ENCODE measurements around the gene WFIKKN1. TPM values are rescaled to one million over a fixed set of nuclear protein-coding genes. Genes with fewer than 3 reads are reported as not detected.

WFIKKN1 gene
- total and polyA plus RNA-seq, 12 donors: 0.11 to 0.95 (median 0.32) TPM

GRCh38 chr16:666572-666971 lies 35.8 kb downstream of the WFIKKN1 start:
- no peak for DNase-seq
- H3K27me3 ChIP-seq: no peaks in the 10 kb centered on the region
- peaks cover 0 to 27% (median 17%) of the 10 kb centered on the region in 9 donors for H3K36me3 ChIP-seq
- no peak overlapping the region for H3K27ac ChIP-seq
- H3K4me3 ChIP-seq: no peak overlapping the region
- TF ChIP-seq, protein P1, sequence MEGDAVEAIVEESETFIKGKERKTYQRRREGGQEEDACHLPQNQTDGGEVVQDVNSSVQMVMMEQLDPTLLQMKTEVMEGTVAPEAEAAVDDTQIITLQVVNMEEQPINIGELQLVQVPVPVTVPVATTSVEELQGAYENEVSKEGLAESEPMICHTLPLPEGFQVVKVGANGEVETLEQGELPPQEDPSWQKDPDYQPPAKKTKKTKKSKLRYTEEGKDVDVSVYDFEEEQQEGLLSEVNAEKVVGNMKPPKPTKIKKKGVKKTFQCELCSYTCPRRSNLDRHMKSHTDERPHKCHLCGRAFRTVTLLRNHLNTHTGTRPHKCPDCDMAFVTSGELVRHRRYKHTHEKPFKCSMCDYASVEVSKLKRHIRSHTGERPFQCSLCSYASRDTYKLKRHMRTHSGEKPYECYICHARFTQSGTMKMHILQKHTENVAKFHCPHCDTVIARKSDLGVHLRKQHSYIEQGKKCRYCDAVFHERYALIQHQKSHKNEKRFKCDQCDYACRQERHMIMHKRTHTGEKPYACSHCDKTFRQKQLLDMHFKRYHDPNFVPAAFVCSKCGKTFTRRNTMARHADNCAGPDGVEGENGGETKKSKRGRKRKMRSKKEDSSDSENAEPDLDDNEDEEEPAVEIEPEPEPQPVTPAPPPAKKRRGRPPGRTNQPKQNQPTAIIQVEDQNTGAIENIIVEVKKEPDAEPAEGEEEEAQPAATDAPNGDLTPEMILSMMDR (IDR thresholded peaks at IDR 0.05): no peak
- ATAC-seq: no peak
- intact Hi-C loops (cut with DNase I): loop anchor here in 2 of 10 donors (10.0 kb wide), 1 partner anchor 82 kb away; no protein-coding TSS in a partner anchor
- 91 to 93% methylated on average over 13 of the region's 13 CpGs for WGBS, 2 donors
- no peaks in the 10 kb centered on the region for H3K9me3 ChIP-seq
- peaks cover 6 to 24% (median 17%) of the 10 kb centered on the region in 9 donors for H3K4me1 ChIP-seq

GRCh38 chr16:667113-667779 lies 36.5 kb downstream of the WFIKKN1 start:
- 86 to 88% methylated on average over 22 of the region's 22 CpGs for WGBS, 2 donors
- peak overlapping the region in 8 of 10 donors; percentile 84 to 100 (median 96) for H3K4me3 ChIP-seq
- ATAC-seq (peak in 2 of 8 donors; percentile 0 to 2), DNase-seq (no peak)
- H3K9me3 ChIP-seq: no peaks in the 10 kb centered on the region
- intact Hi-C loops (cut with DNase I): loop anchor here in 2 of 10 donors (10.0 kb wide), 1 partner anchor 82 kb away; no protein-coding TSS in a partner anchor
- peaks cover 6 to 23% (median 17%) of the 10 kb centered on the region in 9 donors for H3K4me1 ChIP-seq
- H3K27ac ChIP-seq: peak overlapping the region in 9 of 10 donors; percentile 86 to 98 (median 92)
- peaks cover 0 to 33% (median 23%) of the 10 kb centered on the region in 9 donors for H3K36me3 ChIP-seq
- TF ChIP-seq, protein P1 (IDR thresholded peaks at IDR 0.05): no peak
- no peaks in the 10 kb centered on the region for H3K27me3 ChIP-seq

- no peaks in the 10 kb centered on the region for H3K27me3 ChIP-seq
- peak within 1 kb of the TSS; percentile 81 to 98 (median 91) for H3K27ac ChIP-seq
- H3K4me3 ChIP-seq: peak within 1 kb of the TSS; percentile 84 to 100 (median 96)
- peaks cover 6 to 23% (median 17%) of the 10 kb centered on the region in 9 donors for H3K4me1 ChIP-seq
- TF ChIP-seq, protein P1 (IDR thresholded peaks at IDR 0.05): peak; percentile 81 to 98 (median 93)
- intact Hi-C loops (cut with DNase I): loop anchor here in 2 of 10 donors (10.0 kb wide), 1 partner anchor 83 kb away; no protein-coding TSS in a partner anchor
- 1% methylated on average over 61 to 78 of the region's 78 CpGs for WGBS, 2 donors
- peak; percentile 93 to 94 for DNase-seq
- no peaks in the 10 kb centered on the region for H3K9me3 ChIP-seq
- peaks cover 0 to 40% (median 30%) of the 10 kb centered on the region in 9 donors for H3K36me3 ChIP-seq
- ATAC-seq: peak; percentile 87 to 95 (median 92)
Observed at GRCh38 chr16:667780-668518, 37.2 kb downstream of the WFIKKN1 start, which contains the start of gene RHOT2. Gene RHOT2, plus strand, starts transcription at chr16:668132. Its CDS starts 68 bp downstream, at chr16:668200.
